Measurements from ENCODE around the gene ARIH2.

The ARIH2 gene

DNA sequence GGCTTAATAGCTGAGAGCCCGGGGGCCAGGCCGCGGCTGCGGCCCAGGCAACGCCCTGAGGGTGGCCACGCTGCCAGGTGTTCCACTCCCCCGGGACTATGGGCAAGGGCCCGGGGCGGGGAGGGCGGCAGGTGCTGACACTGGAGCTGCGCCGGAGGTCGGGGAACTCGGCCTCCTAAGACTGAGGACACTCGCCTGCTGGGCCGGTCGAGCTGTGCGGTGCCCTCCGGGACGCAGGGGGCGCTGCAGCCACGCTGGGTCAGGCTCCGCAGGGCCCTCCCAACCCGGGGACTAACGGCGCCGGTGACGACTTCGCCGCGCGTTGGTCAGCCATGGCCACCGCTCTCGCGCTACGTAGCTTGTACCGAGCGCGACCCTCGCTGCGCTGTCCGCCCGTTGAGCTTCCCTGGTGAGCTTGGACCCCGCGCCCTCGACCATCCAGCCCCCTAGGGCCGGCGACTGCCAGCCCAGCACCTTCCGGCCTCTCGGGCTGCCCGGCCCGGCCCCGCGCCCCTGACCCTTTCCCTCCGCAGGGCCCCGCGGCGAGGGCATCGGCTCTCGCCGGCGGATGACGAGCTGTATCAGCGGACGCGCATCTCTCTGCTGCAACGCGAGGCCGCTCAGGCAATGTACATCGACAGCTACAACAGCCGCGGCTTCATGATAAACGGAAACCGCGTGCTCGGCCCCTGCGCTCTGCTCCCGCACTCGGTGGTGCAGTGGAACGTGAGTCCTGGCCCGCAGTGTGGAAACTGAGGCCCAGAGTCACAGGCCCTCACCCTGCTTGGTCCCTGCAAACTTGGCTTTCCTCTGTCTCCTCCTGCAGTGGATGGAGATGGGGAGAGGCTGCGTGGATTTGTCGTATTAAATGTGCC, 103.4 kb downstream of the ARIH2 start, which contains the start of gene NDUFAF3:
Gene NDUFAF3 (plus strand): TSS at position 309 of the 875 bp plus-strand sequence. CDS start 24 bp downstream, at position 333.
- peak; percentile 92 for DNase-seq

DNA sequence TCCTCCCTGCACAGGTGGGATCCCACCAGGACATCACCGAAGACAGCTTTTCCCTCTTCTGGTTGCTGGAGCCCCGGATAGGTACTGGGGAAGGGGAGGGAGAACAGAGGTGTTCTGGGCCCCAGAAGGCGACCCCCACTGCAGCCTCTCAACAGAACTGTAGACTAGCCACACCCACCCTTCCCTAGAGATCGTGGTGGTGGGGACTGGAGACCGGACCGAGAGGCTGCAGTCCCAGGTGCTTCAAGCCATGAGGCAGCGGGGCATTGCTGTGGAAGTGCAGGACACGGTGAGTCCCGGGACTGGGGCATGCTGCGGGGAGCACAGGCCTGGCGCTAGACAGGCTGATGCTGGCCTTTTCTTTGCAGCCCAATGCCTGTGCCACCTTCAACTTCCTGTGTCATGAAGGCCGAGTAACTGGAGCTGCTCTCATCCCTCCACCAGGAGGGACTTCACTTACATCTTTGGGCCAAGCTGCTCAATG, 104.1 kb downstream of the ARIH2 start:
- no peak for DNase-seq

DNA sequence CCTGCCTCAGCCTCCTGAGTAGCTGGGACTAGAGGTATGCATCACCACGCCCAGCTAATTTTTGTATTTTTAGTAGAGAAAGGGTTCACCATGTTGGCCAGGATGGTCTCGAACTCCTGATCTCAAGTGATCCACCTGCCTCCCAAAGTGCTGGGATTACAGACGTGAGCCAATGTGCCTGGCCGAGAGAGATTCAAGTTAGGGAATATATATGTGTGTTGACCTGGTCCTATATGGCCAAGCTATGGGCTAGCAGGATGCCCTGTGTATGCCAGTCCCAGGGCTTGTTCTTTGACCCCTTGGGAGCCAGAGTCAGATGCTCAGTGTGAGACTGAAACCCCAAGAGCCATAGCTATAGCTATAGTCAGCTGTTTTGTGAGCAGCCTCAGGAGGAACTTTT, 105.1 kb downstream of the ARIH2 start:
- no peak for DNase-seq

- DNase-seq: no peak
Measured at GRCh38 chr3:49024449-49024848, 105.8 kb downstream of the ARIH2 start.

DNA sequence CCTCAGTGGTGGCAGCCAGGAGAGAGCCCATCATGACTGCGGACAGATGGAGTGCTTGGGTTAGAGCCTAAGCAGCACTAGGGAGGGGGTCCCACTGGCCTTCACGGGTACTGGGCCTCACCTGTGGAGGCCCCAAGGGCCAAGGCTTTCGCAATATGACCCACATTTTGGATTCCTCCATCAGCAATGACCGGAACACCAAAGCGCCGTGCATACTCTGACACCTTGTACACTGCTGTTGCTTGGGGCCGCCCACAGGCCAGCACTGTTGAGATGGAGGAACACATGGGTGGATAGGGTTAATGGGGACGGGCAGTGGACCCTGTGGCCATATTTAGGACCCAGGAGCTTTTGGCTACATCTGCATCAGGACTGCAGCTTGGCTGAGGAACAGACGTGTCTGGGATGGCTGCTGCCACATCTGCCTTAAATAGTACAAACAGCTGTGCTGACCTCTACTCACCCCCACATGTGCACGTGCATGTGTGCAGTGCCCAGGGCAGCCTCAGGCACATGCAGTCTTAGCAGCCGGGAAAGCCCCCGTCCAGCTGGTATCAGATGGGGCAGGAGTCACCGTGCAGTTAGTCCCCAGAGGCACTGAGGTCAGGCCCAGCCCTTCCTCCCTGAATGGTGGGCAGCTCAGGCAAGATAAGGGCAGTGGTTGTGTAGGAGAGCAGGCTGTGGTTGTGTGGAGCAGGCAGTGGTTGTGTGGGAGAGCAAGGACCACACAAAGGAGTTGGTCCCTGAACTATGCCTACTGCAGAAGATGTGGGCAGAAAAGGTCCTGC, 106.6 kb downstream of the ARIH2 start:
- DNase-seq: no peak

DNA sequence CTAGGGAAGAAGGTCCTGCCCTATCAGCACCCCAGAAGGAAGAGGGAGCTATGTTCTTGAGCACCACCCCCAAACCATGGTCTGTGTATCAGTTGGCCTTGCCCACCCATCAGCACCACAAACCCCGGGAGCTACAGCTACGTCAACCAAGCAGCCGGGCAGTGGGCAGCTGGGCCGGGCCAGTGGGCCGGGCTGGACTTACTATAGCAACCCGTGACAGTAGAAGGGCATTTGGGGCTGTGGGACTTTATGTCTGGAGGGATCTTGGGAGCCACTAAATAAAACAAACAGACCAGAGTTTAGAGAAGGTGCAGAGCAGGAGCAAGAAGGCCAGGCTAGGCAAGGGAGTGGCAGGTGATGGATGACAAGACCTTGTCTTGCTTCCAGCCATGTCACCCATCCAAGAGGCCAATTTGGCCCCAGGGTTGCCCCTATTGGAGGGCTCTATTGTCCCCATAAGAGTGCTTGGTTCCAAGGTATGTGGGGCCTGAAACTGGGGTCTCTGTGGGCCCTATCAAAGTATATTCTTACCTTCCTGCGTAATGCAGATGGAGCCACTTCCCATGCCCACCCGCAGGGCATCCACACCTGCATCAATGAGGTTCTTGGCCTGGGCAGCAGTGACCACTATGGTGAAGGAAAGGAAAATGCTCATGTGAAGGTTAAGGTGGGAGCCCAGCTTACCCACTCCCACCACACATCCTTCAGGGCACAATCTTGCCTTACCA, 107.3 kb downstream of the ARIH2 start:
- DNase-seq: no peak

GRCh38 chr3:49026536-49026935, 107.9 kb downstream of the ARIH2 start:
- no peak for DNase-seq

DNA sequence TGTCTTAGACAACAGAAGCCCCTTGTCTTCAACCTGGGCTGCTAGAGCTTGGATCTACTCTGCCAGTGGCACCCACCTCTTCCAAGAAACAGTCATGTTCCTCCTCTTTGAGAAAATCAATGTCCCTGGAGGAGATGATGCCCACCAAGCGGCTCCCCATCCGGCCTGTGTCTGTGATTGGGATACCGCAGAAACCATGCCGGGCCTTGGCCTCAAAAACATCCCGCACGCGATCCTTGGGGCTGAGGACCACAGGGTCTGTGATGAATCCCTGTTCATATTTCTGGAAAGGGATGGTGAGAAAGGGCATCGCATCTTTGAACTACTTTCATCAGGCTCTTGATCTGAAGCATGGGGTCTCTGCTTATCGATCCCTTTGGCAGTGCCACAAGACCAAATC, 109.0 kb downstream of the ARIH2 start:
- no peak for DNase-seq

DNA sequence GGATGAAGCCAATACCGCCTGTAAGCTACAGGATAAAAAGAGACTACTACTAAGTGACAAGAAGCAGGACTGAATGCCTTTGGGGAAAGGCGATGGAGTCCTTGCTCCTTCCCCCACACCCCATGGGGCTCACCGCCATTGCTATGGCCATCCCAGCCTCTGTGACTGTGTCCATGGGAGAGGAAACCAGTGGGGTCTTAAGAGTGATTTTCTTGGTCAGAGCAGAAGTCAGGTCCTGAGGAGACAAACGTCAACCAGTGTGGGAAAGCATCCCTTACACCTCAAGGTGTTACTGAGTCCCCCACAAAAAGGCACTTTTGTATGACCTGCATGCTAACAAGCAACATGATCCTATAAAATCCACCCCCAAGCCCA, 109.6 kb downstream of the ARIH2 start:
- DNase-seq: no peak

DNA sequence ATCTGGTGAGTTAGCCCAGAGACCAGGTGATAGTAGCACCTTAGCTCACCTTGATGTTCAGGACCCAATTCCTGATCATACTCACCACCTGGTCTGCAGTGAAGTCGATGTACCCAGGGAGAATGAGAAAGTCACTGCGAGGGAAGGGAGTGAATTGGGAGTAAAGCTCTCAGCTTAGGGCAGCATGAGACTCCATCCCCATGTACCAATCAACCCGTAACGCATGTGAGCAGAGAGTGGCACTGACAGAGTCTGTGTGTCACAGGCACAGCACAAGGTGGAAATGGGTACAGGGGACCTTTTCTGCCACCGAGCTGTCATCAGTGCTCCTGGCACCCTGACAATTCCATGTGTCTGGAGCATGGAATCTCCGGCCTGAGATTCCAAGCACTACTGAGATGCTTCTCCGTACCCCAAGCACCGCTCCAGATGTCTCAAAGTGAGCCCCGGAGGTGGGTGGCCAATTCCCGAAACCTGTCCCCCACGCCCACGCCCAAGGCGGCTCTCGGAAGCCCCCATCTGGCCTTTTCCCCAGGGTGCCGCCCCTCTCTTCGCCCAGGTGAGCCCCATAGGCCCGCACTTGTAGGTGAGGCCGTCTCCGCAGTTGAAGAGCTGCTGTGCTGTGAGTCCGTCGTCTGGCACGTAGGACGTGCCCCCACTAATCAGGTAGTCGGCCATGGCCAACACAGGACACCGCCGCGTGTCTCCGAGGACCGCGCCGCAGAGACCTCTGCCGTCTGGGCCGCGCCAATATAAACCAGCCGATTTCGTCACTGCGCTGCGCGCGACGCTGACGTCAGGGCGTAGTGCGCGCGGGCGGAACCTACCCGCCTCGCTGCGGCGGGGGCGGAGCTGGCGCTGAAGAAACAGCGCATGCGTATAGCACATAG, 110.3 kb downstream of the ARIH2 start, which contains the start of gene IMPDH2:
Gene IMPDH2 (minus strand): TSS at position 726 of the 890 bp plus-strand sequence. CDS start 48 bp downstream, at position 678.
- DNase-seq: peak; percentile 75

GRCh38 chr3:49029563-49029884, 110.9 kb downstream of the ARIH2 start:
- DNase-seq: no peak

DNA sequence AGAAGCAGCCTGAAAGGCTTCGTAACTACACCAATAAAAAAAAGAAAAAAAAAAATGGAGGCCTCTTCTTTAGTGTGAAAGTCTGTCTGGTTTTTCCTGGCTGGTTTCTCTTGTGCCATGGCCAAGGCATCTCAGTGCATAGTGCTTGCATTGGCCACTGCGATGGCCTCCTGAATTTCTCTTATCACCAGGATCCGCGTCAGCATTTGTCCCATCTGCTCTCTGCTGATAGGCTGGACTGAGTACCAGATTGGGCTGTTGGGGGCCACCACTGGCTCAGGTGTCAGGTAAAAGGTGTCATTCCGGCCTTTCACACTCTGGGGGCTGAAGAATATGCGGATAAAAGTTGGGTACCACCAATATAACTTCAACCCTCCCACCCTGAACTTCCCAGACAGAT, 111.7 kb downstream of the ARIH2 start:
- no peak for DNase-seq

- no peak for DNase-seq
Measured at GRCh38 chr3:49032646-49033304, 114.1 kb downstream of the ARIH2 start.

DNA sequence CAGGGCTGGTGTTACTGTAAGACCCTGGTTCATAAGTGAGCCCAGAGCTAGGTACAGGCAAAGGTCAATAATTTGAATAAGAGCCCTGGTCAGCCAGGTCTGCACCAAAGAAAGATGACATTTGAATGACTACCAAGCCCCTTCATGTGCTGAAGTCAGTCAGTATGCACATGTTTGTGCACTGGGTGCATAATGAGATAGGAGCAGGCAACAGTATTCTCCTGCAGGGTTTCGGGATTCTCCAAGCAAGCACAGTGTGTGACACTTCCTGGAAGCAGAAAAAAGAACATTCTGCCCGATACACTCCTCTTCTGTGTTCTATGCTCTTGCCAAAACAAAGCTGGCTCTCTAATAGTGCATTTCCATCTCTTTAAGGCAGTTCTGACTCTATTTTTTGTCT, 116.0 kb downstream of the ARIH2 start:
- DNase-seq: no peak

DNA sequence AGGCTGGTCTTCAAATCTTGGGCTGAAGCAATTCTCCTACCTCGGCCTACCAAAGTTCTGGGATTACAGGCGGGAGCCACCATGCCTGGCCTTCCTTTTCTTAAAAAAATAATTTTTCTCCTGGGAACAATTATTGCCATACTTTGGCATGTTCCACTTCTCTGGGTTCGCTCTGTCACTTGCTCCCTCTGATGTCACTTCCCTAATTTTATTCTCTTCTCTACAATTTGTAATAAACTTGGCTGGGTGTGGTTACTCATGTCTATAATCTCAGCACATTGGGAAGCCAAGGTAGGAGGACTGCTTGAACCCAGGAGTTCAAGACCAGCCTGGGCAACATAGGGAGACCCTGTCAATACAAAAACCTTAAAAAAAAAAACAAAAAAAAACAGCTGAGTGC, 116.6 kb downstream of the ARIH2 start:
- DNase-seq: no peak
